Thymus (tissue), 11 donors: ENCODE measurements around the gene CNTN1. TPM values are rescaled to one million over a fixed set of nuclear protein-coding genes. Genes with fewer than 3 reads are reported as not detected.

Source experiments
- DNase-seq, 9 donors: peaks; one replicate each; pipeline ENCODE4 v3.0.0-alpha.2; 2013; ENCODE audit warnings: low spot score in 9 of 9, low read depth in 6 of 9, missing footprints in 1 of 9
- H3K27ac ChIP-seq, 2 donors: one replicate each; pipeline ENCODE4 v1.5.1; 2013; ENCODE audit warnings: control low read depth in 1 of 2, low read depth in 1 of 2, low read length in 1 of 2, mild to moderate bottlenecking in 1 of 2, moderate library complexity in 1 of 2
- H3K27me3 ChIP-seq, 2 donors: one replicate each; pipeline ENCODE4 v1.5.1; 2013; ENCODE audit warnings: low read length in 1 of 2; ENCODE audit not compliant: control insufficient read depth in 2 of 2, insufficient read depth in 1 of 2
- H3K36me3 ChIP-seq, 2 donors: one replicate each; pipeline ENCODE4 v1.5.1; 2013; ENCODE audit warnings: low read length in 1 of 2, mild to moderate bottlenecking in 1 of 2, moderate library complexity in 1 of 2; ENCODE audit not compliant: control insufficient read depth in 2 of 2, insufficient read depth in 2 of 2
- H3K4me1 ChIP-seq, 2 donors: one replicate each; pipeline ENCODE4 v1.5.1; 2013; ENCODE audit warnings: low read length in 2 of 2; ENCODE audit not compliant: control insufficient read depth in 2 of 2, insufficient read depth in 2 of 2
- H3K4me3 ChIP-seq, 2 donors: one replicate each; pipeline ENCODE4 v1.5.1; 2013; ENCODE audit warnings: low read length in 2 of 2, control low read depth in 1 of 2, mild to moderate bottlenecking in 1 of 2
- H3K9me3 ChIP-seq, 2 donors: one replicate each; pipeline ENCODE4 v1.5.1; 2013; ENCODE audit warnings: low read length in 1 of 2, mild to moderate bottlenecking in 1 of 2; ENCODE audit not compliant: control insufficient read depth in 2 of 2, insufficient read depth in 1 of 2
- WGBS: extraction: QIAGEN DNeasy Blood & Tissue Kit; methylation state at CpG from one replicate; pipeline ENCODE4 v1.1.7; 2013; 5-methylcytosine and 5-hydroxymethylcytosine counted together
- polyA plus RNA-seq: library from polyadenylated mRNA; stranded (reverse); fragments of 200-250 nt; gene quantifications from one replicate; pipeline ENCODE4 v1.2.3, GENCODE V29; 2013
- total RNA-seq: library from RNA; stranded (reverse); fragments of 120-200 nt; gene quantifications from one replicate; pipeline ENCODE4 v1.2.4, GENCODE V29; 2013
- donor health status: healthy.

CNTN1 gene
- total and polyA plus RNA-seq, 2 donors = 0.27 to 5.6 TPM

DNA sequence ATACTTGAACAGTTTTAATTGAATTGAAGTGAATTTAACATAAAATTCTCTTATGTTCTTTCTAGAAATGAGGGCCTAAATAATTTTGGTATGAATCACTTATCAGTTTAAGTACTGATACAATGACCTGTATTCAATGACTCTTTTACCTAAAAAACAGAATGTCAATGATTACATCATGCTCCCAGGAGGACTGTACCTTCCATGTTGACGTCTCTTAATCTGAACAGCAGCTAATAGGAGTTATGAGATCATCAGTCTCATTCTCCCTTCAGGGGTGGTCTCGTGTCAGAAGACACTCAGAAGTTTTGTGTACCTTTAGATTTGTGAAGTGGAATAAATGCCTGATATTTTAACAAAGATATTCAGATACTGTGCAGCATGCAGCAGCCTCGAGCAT, 206.3 kb downstream of the CNTN1 start:
- Histone ChIP-seq H3K36me3 (no peaks in the 10 kb centered on the region), H3K27ac (no peak overlapping the region), H3K9me3 (no peaks in the 10 kb centered on the region), H3K4me1 (no peaks in the 10 kb centered on the region), H3K4me3 (no peak overlapping the region), H3K27me3 (no peaks in the 10 kb centered on the region)
- 91% methylated on average over 3 of the region's 3 CpGs for WGBS
- no peak for DNase-seq

DNA sequence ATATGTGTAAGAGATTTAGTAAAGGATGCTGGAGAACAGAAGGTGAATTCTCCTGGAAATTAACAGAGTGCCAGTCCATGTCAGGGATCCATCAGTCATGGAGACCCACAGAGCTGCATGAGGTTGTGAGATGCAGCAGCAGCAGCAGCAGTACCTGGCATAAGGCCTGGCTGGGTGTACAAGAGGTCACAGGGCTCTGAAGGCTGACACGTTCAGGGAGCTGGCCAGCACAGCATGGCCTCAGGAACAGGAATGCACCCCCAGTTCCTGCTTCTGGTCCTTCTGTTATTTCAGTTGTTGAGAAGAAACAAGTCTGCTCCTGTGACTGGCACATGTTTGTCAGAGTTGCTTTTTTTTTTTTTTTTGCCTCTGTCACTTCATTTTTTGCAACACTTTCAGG, 210.8 kb downstream of the CNTN1 start:
- no peaks in the 10 kb centered on the region for H3K36me3 ChIP-seq
- H3K4me3 ChIP-seq = no peak overlapping the region
- no peak for DNase-seq
- H3K4me1 ChIP-seq = no peaks in the 10 kb centered on the region
- H3K27ac ChIP-seq = no peak overlapping the region
- H3K27me3 ChIP-seq = no peaks in the 10 kb centered on the region
- 50% methylated on average over 1 of the region's 1 CpG for WGBS
- H3K9me3 ChIP-seq = no peaks in the 10 kb centered on the region

DNA sequence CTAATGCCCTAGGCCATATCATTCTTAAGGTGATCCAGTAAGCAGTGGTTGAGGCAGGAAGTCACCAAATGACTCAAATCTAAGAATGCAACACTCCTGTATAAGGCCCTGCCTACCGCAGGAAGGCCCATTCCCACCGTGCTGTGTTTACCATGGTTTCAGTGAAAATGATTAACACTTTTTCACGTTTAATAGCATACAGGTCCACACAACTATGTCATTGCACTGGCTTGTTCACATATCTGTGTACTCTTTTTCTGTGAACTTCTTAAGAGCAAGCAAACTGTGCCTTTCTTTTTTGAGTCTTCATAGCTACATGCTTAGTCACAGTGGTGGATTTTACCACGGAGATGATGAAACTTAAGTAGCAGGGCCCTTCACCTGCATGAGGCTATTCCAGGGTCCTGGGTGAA, 214.9 kb downstream of the CNTN1 start:
- H3K4me1 ChIP-seq = no peaks in the 10 kb centered on the region
- DNase-seq = no peak
- H3K27me3 ChIP-seq = no peaks in the 10 kb centered on the region
- WGBS = 87% methylated on average over 4 of the region's 4 CpGs
- no peak overlapping the region for H3K27ac ChIP-seq
- no peaks in the 10 kb centered on the region for H3K9me3 ChIP-seq
- H3K36me3 ChIP-seq = no peaks in the 10 kb centered on the region
- H3K4me3 ChIP-seq = no peak overlapping the region

DNA sequence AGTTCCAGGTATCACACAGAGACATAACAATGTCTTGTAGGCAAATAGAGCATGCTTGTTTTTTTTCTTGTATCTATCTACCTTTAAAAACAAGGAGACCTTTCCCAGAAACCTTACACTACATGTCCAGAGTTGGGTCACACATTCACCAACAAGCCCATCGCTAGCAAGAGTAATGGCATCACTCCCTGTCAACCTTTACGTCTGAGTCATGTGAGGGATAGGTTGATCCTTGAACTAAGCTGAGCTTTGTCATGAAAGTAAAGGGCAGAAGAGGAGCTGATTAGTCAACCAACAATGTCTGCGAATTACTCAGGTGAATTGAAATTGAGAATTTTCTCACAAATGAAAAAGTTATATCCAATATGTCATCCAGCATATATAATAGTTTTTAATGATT, 219.4 kb downstream of the CNTN1 start:
- no peak overlapping the region for H3K27ac ChIP-seq
- 95% methylated on average over 3 of the region's 3 CpGs for WGBS
- no peak for DNase-seq
- H3K4me1 ChIP-seq = no peaks in the 10 kb centered on the region
- no peak overlapping the region for H3K4me3 ChIP-seq
- no peaks in the 10 kb centered on the region for H3K9me3 ChIP-seq
- no peaks in the 10 kb centered on the region for H3K27me3 ChIP-seq
- no peaks in the 10 kb centered on the region for H3K36me3 ChIP-seq

DNA sequence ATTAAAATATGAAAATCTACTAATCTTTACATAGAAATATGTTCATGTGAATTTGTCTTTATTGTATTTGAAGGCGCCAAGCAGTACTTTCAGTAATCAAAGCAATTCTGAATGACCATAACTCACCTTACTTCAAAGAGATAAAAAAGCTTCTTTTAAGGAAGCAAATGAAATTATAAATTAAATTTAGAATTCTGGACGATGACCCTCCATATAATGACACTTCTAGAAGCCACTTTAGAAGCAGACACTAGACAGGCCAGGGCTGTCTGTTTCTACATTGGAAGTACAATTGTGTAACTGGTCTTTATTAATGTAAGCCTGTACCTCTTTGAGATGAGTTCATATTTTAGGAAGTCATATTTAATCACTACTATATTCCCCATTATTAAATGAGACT, 222.9 kb downstream of the CNTN1 start:
- Histone ChIP-seq H3K36me3 (no peaks in the 10 kb centered on the region), H3K9me3 (no peaks in the 10 kb centered on the region), H3K4me1 (no peaks in the 10 kb centered on the region), H3K27ac (no peak overlapping the region), H3K4me3 (no peak overlapping the region), H3K27me3 (no peaks in the 10 kb centered on the region)
- no peak for DNase-seq
- WGBS = 94% methylated on average over 2 of the region's 2 CpGs

DNA sequence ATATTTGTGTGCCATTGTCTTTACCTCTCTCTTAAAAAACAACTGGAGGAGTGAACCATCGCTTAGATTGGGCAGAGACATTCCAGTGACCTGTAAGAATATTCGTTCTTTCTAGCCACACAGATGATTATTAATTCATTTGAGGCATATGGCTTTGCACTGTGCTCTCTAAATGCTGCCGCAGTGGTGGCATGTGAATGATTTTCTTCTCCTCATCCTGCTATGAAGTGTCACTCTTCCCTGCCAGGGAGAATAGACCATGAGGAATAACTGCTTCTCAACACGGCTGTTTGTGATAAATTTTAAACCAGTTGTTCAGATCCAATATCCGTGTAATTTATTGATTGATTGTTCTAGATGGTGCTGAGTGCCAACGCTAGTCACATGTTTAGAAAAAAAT, 225.3 kb downstream of the CNTN1 start:
- DNase-seq = no peak
- H3K27ac ChIP-seq = no peak overlapping the region
- H3K27me3 ChIP-seq = no peaks in the 10 kb centered on the region
- H3K9me3 ChIP-seq = no peaks in the 10 kb centered on the region
- 87% methylated on average over 6 of the region's 6 CpGs for WGBS
- H3K36me3 ChIP-seq = no peaks in the 10 kb centered on the region
- H3K4me1 ChIP-seq = no peaks in the 10 kb centered on the region
- H3K4me3 ChIP-seq = no peak overlapping the region

DNA sequence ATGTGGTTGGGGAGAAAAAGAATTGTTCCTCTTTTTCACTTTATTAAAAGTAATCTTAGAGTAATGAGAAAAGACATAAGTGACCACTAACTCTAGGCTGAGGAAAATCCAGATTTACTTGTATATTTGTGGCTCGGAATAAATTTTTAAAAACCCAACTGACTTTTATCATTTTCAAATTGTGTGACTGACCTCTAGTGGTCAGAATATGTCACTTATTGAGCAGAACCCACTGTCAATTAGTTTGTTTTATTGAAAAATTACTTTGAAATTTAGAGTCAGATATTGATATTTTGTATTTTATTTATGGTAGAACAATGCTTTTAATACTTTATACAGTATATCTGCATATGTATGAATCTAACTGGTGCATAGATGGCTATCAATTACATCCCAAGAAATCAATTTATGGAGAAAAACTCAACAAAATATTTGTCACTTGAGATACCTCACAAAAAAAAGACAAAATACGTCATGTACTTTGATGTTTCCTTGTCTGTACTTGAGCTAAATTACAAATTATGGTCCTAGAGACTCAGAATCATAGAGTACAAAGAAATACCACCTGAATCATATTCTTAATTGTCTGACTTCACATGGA, 229.4 kb downstream of the CNTN1 start:
- no peak for DNase-seq

DNA sequence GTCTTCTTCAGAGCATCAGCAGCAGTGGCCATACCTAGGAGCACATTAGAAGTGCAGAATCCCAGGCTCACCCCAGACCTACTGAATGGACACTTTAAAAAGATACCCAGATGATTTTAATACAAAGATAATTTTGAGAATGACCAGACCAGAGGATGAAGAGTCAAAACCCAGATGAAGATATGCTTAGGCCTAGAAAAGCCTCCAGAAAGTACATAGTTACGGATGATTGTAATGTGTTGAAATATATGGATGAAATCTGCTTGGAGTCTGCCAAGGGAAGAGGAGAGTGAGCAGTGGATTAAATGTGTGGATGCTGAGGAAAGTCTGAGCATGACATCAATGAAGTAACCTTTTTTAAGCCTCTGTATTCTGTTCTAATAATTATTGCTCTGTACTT, 245.7 kb downstream of the CNTN1 start:
- no peaks in the 10 kb centered on the region for H3K4me1 ChIP-seq
- H3K27ac ChIP-seq = no peak overlapping the region
- H3K9me3 ChIP-seq = no peaks in the 10 kb centered on the region
- no peak for DNase-seq
- H3K27me3 ChIP-seq = no peaks in the 10 kb centered on the region
- WGBS = 97% methylated on average over 1 of the region's 1 CpG
- no peak overlapping the region for H3K4me3 ChIP-seq
- no peaks in the 10 kb centered on the region for H3K36me3 ChIP-seq

More for the DNA sequence above, 229.4 kb downstream of the CNTN1 start:
- no peaks in the 10 kb centered on the region for H3K9me3 ChIP-seq
- WGBS = 38% methylated on average over 2 of the region's 2 CpGs
- H3K27ac ChIP-seq = no peak overlapping the region
- H3K4me1 ChIP-seq = no peaks in the 10 kb centered on the region
- H3K36me3 ChIP-seq = no peaks in the 10 kb centered on the region
- no peak overlapping the region for H3K4me3 ChIP-seq
- no peaks in the 10 kb centered on the region for H3K27me3 ChIP-seq

DNA sequence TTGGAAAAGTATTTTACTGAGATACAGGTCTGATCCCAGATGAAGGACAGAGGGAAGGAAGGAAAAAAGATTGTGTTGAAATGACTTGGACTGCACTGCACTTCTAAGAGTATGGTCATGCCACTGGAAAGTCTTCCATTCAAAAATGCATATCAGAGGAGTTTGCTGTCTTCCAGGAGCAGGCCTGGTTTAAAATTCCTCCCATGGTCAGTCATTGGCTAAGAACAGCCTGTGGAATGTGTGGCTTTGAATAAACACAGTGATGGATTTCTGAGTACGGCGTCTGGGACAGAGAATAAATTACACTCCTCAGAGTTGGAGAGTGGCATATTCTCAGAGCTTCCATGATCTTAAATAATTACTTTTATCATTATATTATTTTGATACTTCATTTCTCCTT, 250.1 kb downstream of the CNTN1 start:
- H3K27me3 ChIP-seq = no peaks in the 10 kb centered on the region
- no peak overlapping the region for H3K4me3 ChIP-seq
- no peak for DNase-seq
- no peaks in the 10 kb centered on the region for H3K9me3 ChIP-seq
- no peak overlapping the region for H3K27ac ChIP-seq
- 94% methylated on average over 2 of the region's 2 CpGs for WGBS
- H3K36me3 ChIP-seq = no peaks in the 10 kb centered on the region
- H3K4me1 ChIP-seq = no peaks in the 10 kb centered on the region

DNA sequence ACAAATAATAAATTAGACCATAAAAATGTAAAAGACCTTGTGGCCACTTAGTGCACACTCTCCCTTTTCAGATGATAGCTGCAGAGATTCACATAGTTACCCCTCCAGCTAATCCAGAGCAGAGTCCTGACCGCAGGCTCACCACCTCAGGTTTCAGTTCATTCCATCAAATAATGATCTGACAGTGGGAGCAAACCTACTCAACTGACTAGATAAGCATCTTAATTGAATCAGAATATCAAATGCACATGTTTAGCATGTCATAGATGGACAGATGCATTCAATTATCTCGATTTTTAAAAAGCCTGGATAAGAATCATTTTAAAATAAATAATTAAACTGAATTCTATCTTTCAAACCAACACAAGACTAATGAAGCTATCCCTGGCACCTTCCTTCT, 253.5 kb downstream of the CNTN1 start:
- Histone ChIP-seq H3K27me3 (no peaks in the 10 kb centered on the region), H3K36me3 (no peaks in the 10 kb centered on the region), H3K9me3 (no peaks in the 10 kb centered on the region), H3K4me3 (no peak overlapping the region), H3K27ac (no peak overlapping the region), H3K4me1 (no peaks in the 10 kb centered on the region)
- no peak for DNase-seq
- WGBS = 91% methylated on average over 2 of the region's 2 CpGs
